ENCODE measurements around the gene CLNK.
"Not testable (repeated sequence)": the region's sequence is repeated elsewhere in the genome, so short reads cannot be mapped to it uniquely, and the experiment has no call there.

CLNK gene

DNA sequence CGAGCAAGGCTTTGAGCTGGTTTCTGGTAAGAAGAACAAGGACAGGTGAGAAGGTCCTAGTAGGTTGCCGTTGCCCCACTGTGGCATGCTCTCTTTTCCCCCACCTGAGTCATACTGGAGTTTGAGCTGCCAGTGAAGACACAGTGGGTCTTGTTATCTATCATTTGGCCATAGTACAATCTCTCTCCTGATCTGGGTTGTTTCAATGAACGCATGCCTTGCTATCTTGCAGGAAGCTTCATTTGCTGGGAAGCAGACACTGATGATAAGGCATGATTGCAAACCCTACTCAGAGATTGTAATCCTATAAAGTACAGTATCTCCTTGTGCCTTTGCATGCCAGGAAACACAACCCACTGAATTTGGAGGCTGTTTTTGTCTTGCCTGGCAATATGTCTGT lies 77.4 kb downstream of the CLNK start:
- DNase-seq: no peak

DNA sequence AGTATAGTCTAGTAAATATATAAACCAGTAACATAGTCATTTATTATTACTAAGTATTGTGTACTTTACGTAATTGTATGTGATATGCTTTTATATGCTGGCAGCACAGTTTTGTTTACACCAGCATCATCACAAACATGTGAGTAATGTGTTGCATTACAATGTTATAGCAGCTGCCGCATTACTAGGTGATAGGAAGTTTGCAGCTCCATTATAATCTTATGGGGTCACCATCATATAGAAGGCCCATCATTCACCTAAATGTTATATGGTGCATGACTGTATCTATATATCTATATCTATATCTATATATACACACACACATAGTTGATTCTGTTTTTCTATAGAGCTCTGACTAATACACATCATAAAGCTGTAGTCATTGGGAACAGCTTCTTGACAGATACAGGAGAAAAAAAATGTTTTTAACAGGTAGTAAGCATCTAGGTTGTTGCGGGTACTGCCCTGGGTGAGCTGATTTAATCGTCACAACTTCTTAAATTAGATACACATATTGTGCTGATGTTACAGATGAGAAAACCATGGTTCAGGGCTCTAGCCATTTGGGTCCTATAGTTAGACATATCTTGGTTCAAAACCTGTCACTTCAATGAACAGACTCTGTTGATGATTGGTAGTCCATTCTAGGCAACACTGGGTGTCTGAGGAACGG lies 77.9 kb downstream of the CLNK start:
- DNase-seq: no peak

DNA sequence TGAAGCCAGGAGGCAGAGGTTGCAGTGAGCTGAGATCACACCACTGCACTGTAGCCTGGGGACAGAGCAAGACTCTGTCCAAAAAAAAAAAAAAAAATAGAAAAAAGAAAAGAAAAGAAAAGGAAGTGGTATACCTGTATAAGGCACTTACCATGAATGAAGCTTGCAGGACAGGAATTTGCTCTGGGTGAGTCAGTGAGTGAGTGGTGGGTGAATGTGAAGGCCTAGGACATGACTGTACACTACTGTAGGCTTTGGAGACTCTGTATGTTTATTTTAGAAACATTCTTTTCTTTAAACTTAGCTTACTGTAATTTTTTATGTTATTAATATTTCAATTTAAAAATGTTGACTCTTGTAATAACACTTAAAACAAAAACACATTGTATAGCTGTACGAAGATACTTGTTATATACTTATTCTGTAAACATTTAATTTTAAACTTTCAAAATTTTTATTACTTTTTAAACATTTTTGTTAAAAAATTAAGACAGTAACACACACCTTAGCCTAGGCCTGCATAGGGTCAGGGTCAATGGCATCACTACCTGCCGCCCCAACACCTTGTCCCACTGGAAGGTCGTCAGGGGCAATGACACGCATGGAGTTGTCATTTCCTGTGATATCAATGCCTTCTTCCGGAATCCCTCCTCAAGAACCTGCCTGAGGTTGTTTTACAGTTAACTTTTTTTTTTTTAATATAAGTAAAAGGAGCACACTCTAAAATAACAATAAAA lies 78.7 kb downstream of the CLNK start:
- no peak for DNase-seq

DNA sequence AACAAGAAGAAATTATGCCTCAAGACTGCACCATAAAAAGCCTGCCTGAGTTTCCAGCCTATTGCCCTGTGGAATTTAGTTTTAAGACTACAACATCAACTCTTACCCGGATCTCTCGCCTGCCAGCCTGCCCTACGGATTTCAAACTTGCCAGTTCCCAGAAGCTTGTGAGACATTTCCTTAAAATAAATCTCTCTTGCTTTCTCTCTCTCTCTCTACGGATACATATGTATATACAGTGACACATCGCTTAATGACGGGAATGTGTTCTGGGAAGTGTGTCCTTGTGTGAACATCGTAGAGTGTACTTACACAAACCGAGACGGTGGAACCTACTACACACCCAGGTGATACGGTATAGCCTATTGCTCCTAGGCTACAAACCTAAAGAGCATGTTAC lies 79.5 kb downstream of the CLNK start:
- no peak for DNase-seq

DNA sequence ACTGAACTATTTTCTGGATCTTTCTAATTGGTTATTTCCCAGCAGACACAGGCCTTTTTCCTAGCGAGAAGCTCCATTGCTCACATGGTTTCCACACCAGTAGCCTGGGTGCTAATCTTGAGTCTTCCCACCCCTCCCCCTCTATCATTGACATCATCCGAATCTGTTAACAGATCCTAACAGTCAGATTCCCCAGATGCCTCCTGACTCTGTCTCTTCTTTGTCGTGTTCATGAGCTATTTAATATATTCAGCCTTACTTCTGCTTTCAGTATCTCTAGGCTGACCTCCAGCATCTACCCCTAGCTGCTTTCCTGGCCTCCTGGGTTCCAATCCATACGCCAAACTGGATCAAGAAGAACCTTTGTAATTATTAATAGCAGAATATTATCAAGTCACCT lies 85.0 kb downstream of the CLNK start:
- no peak for DNase-seq

DNA sequence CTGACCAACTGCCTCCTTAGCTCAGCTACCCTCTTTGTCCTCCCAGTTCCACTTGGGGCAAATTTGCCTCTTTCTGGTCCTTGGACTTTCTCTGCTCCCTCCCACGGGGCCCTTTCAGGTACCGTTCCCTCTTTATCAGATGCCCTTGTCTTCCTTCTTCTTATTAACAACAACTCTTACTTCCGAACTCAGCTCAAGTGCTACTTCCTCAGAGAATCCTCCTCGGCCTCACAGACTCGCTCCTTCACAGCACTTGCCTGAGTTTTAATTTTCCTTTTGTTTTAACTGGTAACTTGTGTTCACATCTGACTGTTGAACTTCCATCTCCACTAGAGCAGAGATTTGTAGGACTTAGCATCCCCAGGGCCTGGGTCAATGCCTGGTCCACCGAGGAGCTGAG lies 85.7 kb downstream of the CLNK start:
- no peak for DNase-seq

DNA sequence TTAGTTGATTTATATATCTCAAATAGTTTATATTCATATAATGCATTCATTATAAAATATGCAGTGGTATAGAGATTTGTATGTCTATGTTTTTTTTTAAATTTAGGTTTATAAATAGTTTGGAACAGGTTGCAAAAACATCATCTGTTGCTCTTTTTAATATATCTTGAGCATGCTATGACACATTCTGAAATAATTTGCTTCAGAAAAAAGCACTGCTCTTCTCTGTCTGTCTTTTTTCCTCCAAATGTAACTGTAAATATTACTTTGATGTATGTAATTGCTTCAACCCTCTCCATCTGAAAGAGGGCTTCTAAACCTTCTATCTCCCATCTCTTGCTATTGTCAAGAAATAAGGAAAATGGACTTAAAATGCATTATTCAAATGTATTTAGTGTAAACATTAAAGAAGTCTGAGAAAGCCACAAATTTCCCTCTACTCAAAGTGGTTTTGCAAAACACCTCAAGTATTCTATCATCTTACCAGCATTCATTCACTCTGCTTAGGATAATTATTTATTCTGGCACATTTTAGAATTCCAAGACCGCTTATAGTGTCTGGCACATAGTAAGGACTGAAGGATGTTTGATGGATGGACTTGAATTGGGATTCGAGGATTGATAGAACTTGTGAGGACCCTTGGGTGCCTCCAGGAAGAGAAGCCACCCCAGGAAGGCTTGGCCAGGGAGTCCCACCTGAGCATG lies 87.8 kb downstream of the CLNK start:
- DNase-seq: no peak

DNA sequence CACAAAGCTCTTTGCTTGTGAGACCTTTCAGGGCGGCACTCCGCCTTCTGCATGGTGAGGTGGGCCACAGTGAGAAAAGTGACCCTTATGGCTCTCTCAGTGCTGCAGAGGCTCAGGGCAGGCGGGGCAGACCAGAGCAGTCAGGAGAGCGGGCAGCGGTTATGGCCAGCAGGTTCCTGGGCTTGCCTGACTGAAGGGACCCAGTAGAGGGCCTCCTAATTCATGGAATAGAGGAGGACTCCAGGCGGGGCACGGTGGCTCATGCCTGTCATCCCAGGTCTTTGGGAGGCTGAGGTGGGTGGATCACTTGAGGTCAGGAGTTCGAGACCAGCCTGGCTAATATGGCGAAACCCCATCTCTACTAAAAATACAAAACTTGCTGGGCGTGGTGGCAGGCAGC lies 91.4 kb downstream of the CLNK start:
- DNase-seq: no peak

DNA sequence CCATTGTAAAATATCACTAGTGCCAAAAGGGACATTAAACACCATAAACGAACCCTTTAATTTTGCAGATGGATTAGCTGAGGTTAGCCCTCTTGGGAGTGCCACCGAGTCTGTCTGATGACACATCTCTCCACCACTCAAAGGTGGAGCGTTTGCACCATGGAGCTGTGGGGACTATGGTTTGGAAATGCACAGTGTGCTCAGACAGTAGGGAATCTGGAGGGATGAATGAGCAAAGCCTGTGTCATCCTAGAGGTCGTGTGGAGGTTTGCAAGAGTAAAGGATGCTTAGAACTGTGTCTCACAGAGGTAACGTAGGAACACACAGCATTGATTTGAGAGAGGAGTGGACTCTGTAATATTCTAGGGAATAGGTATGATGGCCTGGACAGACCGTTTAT lies 93.7 kb downstream of the CLNK start:
- no peak for DNase-seq

DNA sequence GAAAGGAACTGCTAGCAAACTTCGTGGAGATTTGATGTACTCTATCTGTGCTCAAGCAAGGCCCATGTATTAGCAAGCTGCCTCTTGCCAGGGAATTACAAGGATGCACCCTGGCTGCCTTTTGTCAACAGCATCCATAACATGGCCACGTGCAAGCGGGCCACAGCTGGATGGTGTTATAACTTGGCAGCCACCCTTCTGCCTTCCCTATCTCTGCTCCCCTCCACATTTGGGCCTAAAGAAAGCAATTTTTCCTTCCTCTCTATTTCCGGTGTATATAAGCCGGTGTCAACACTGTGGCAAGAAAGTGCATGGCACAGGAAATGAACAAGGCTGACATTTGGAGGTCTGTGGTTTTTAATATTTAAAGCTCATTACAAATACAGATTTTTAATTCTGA lies 94.8 kb downstream of the CLNK start:
- DNase-seq: no peak

DNA sequence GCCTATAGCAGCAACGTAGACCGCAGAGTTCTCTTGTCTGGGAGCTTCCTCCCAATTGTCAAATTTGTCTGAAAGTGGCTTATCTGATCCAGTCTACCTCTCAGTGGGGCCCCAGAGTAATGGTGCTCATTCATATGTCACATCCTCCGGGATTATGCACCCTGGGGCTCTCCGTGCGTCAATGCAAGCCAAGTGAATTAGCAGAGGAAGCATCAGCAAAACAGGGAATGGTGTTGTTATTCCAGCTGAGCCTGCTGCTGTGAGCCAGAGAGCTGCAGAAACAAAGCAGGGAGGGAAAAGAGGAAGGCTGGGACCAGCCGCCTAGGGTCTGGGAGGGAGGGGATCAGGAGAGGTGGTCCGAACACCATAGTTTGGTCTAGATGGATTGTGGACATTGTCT lies 95.2 kb downstream of the CLNK start:
- DNase-seq: no peak

DNA sequence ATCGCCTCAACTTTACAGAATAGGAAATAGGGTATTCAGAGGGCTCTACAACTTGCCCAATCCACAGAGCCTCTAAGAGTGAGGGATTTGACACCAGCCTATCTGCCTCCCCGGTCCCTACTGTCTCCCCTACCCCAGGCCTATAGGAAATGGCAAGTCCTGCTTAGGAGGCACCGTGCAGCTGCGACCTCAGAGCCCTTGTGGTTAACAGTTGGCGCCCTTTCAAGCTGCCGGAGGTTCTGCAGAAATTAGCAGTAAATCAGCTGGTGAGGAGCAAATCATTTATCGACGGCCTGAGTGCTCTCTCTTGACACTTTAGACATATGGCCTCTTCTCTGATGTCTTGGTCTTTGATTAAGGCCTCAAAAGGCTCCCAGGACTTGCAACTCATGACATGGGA lies 96.9 kb downstream of the CLNK start:
- no peak for DNase-seq

DNA sequence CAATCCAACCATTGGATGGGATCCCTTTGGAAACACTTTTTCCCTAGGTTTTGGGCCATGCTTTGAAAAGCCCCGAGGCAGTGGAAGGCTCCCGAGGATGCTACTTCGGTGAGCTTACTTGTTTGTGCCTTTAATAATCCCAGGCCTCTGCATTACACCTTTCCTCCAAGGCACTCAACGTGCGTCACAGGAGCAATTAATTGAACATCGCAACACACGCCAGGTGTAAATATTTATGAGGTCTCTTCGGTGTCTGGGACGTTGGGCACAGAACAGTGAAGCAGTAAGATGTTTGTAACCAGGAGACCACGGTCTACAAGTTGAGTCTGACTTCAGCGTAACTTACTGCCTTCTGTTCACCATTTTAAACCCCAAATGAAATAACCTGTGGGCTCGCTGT lies 97.3 kb downstream of the CLNK start:
- DNase-seq: no peak

DNA sequence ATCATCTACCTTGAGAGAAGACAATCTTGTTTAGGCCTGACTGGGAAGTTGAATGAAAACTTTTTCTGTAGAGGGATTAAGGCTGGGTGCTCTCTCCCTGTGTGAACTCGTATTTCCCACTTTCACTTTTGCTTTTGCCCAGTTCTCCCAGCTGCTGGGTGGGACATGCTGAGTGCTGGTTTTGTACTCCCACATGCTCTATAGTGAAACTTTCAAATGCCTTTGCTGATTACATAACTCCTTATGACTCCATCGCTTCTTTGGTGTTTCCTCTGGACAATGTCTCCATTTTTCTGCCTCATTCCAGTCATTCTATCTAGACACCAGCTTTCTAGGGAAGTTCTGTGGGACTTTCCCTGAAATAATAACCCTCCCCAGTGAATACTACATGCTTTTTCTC lies 100.5 kb downstream of the CLNK start:
- peak; percentile 39 for DNase-seq

DNA sequence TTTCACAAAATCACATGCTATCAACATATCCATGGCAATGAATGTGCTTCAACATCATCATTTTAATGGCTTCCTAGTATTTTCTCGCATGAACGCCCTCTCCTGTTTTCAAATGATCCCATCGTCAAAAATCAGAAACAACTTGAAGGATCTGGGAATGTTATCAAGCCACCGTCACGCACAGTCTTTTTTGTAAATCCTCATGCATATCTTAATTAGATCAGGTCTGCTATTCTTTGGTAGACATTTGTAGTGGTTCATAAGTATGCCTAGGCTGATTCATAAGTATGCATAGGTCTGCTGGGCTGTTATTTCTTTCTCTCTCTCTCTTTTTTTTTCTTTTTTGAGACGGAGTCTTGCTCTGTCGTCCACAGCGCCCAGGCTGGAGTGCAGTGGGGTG lies 101.6 kb downstream of the CLNK start:
- DNase-seq: no peak

DNA sequence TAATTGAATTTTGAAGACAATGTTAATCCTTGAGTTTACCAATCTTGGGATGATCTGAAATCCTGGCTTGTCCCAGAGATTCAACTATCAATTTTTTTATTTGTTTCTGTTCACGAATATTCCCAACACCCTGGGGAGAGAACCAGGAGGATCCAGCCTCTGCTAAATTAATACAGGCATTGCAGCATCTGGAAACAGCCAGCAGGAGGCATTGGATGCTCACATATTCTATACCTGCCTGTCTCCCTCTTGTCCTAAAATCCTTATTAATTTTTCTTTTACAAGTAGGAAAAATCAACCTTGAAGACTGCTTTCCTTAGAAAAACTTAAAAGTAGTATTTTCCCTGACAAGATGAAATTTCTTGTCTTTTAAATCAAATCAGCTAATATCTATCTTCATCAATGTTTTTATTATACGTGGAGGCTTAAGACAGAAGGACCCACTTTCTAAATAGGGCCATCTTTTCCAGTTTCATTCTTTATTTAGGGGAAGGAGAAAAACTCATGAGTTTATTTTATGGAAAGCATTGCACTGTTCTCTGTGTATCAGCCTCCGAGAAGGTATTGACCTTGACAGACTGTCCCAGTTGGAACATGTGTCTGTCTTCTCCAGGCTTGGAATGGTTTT lies 102.4 kb downstream of the CLNK start:
- peak; percentile 59 for DNase-seq

DNA sequence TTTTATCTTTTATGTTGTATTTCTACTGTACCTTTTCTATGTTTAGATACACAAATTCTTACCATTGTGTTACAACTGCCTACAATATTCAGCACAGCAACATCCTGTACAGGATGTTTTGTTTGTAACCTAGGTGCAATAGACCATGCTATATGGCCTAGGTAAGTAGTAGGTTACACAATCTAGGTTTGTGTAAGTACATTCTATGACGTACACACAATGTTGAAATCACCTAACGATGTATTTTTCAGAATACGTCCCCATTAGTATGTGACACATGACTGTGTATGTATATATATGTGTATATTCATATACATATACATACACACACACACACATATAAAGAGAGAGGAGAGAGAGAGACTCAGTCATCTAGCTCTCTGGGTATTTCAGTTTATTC lies 103.5 kb downstream of the CLNK start:
- DNase-seq: no peak

DNA sequence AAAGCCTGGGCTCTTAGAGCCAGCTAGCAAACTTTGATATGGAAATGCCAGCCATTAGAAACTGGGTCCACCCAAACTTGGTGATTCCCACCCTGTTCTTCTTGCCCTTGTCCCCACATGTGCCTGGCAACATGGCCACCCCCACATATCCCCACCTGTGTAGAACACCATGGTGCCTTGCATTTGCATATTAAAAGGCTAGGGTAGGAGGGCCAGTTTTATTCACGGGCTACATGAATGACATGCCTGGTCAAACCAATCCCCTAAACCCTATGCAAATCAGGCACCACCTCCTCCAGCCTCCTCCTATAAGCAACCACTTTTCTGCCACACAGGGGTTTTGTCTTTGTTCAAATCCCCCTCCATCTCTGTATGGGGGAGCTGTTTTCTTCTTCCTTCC lies 104.9 kb downstream of the CLNK start:
- DNase-seq: no peak

DNA sequence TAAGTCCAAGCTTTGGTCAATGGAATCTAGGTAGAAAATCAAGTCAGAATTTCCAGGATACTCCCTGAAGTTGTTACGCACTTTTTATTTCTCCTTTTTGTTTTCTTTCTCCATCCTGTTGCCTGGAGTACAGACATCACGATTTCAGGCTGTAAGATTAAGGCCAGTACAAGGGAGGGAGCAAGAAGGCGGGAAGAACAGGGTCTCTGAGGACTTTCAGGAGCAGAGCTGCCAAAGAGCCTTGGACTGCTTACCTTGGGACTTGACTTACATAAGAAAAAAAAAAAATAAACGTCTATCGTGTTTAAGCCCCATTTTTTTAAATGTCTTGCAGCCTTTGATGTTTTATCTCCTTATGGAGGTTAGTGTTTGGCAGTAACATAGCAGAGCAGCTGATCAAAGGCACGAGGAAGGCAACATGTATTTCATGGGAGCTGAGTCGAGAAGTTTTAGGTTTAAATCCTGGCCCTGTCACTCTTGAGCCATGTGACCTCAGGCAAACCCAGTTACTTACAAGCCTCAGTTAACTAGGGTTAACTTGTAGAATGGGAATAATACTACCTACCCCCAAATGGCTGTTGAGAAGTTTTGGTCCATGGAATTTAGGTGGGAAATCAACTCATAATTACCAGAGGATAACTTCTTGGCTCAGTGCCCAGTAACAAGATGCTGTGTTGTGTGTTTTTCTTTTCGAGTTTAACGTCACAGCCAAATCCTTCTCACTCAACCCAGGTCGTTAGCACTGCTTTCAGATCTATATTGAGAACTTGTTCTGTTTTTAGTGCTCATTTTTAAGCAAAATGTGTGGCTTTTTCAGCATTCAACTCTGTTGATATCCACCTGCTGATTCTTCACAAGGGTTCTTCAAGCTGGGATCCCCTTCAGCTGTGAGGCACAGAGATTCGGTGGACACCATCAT lies 106.8 kb downstream of the CLNK start:
- no peak for DNase-seq

DNA sequence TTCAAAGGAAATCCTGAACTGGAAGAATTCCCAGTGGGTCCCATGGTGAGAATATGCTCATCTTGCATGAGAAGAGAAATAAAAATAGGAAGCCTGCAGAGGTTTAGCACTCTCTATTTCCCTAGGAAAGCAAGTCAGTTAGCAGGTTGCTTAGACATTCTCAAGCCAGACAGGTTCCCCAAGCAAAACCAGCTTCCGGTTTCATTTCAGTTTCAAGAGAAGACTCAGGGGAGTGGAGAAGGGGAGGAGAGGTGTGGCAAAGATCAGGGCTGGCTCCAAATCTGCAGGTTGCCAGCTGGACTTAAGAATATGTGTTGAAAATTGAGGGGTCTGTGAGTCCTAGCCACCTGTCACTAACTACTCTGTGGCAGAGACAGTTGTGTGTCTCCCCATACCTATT lies 107.5 kb downstream of the CLNK start:
- no peak for DNase-seq

DNA sequence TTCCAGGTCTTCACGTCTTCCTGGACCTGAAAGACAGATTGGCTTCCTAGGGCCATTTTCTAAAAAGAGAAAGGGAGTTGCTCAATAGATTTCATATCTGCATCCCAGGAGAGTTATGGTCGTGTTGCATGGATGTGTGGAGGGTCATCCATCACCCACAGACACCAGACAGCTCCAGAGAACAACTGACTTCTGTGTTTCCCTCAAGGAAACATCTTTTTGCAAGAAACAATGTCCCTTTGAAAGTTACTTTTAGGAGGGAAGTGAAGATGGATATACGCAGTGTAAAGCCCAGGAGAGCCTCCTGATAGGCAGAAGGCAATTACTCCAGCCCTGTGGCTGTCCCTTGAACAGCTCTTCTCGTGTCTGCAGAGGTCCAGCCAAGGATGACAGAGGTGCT lies 108.3 kb downstream of the CLNK start:
- no peak for DNase-seq

DNA sequence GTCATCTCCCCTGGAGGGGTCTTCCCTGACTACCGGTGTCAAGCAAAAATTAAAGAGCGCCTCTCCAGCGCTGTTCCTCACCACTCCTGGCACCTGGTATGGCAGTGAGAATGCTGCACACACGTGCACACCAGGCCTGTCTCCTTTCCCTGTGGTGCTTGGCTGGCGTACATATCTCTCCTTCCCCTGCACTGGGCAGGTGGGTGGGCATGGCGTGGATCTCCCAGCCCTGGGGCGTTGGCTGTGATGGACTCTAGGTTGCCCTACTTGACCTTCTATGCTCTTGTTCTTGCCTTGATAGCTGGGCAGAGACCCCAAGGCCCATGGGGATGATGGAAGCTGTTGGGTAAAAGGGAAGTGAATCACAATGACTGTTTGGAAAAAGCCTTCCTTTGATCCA lies 109.2 kb downstream of the CLNK start:
- no peak for DNase-seq

DNA sequence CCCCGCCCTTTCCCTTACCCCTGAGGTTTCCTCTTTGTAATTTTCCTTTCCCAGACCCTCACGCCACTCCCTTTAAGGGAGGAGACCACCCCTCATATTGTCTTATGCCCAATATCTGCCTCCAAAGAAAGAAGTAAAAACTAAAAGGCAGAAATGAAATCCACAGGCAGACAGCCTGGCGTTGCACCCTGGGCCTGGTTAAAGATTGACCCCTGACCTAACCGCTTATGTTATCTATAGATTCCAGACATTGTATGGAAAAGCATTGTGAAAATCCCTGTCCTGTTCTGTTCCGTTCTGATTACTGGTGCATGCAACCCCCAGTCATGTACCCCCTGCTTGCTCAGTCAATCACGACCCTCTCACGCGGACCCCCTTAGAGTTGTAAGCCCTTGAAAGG lies 110.0 kb downstream of the CLNK start:
- DNase-seq: not testable (repeated sequence)

Data from femur (tissue), 1 donor.